Common myeloid progenitor, CD34-positive (primary cell): ENCODE results near the gene PAX3.
"Not testable (repeated sequence)": the region's sequence is repeated elsewhere in the genome, so short reads cannot be mapped to it uniquely, and the experiment has no call there.

Experiments used
- CTCF ChIA-PET: fragments of 350-600 bp; sonication (Branson Sonifier 250); formaldehyde crosslinking; loops from one replicate; lab custom pipeline; 2021; ENCODE audit warnings: antibody characterized with exemption; lab: Charles Lee
- POLR2A ChIA-PET: fragments of 350-600 bp; sonication (Branson Sonifier 250); formaldehyde crosslinking; loops from one replicate; lab custom pipeline; 2021; ENCODE audit warnings: antibody characterized with exemption; lab: Charles Lee
- DNase-seq, 3 donors: peaks; one replicate each; pipeline versions ENCODE4 v3.0.0 to v3.0.0-alpha.2; 2013
- H3K27ac ChIP-seq, 2 experiments: 1 replicate in 1 of 2; 2 replicates in 1 of 2; pipeline ENCODE4 v1.7.0; 2013; ENCODE audit warnings: inconsistent platforms in 2 of 2, low read length in 2 of 2, mild to moderate bottlenecking in 2 of 2, low read depth in 1 of 2, moderate library complexity in 1 of 2; ENCODE audit not compliant: severe bottlenecking in 2 of 2, insufficient read depth in 1 of 2, poor library complexity in 1 of 2
- H3K27me3 ChIP-seq, 5 experiments: replicated peaks in 2 of 5; 1 replicate in 3 of 5; 2 replicates in 2 of 5; pipeline versions ENCODE4 v1.6.1 to v1.7.0; 2013; ENCODE audit warnings: low read length in 4 of 5, mild to moderate bottlenecking in 2 of 5, moderate library complexity in 2 of 5, inconsistent platforms in 1 of 5; ENCODE audit not compliant: insufficient read depth in 5 of 5, control insufficient read depth in 4 of 5
- H3K36me3 ChIP-seq, 4 experiments: 1 replicate in 2 of 4; 2 replicates in 2 of 4; pipeline versions ENCODE4 v1.6.1 to v1.7.0; 2013; ENCODE audit warnings: low read length in 3 of 4, control low read depth in 1 of 4, mild to moderate bottlenecking in 1 of 4; ENCODE audit not compliant: control insufficient read depth in 4 of 4, insufficient read depth in 4 of 4
- H3K4me1 ChIP-seq, 4 experiments: 1 replicate in 3 of 4; 2 replicates in 1 of 4; pipeline versions ENCODE4 v1.6.1 to v1.7.1; 2013; ENCODE audit warnings: low read length in 3 of 4, mild to moderate bottlenecking in 3 of 4, control low read depth in 1 of 4, inconsistent platforms in 1 of 4, moderate library complexity in 1 of 4; ENCODE audit not compliant: control insufficient read depth in 4 of 4, insufficient read depth in 4 of 4; ENCODE audit errors: control extremely low read depth in 1 of 4
- H3K4me3 ChIP-seq, 7 experiments: 1 replicate in 4 of 7; 2 replicates in 3 of 7; pipeline versions ENCODE4 v1.5.1 to v1.7.0; 2013; ENCODE audit warnings: mild to moderate bottlenecking in 7 of 7, low read length in 6 of 7, moderate library complexity in 6 of 7, inconsistent platforms in 2 of 7, low read depth in 2 of 7, control low read depth in 1 of 7; ENCODE audit not compliant: insufficient read depth in 4 of 7, control insufficient read depth in 1 of 7; ENCODE audit errors: extremely low read depth in 1 of 7
- H3K9me3 ChIP-seq, 5 experiments: 1 replicate in 4 of 5; 2 replicates in 1 of 5; pipeline versions ENCODE4 v1.6.1 to v1.7.1; 2013; ENCODE audit warnings: low read length in 4 of 5, mild to moderate bottlenecking in 2 of 5, inconsistent platforms in 1 of 5, low read depth in 1 of 5, moderate library complexity in 1 of 5; ENCODE audit not compliant: control insufficient read depth in 4 of 5, insufficient read depth in 2 of 5; ENCODE audit errors: control extremely low read depth in 1 of 5
- WGBS: methylation state at CpG from one replicate; pipeline ENCODE4 v1.1.5; 2013; ENCODE audit not compliant: insufficient coverage; 5-methylcytosine and 5-hydroxymethylcytosine counted together

PAX3 gene

GRCh38 chr2:222169346-222169745 is 129.5 kb downstream of the PAX3 start:
- no peak for DNase-seq
- Histone ChIP-seq H3K36me3 (no peaks in the 10 kb centered on the region), H3K27ac (no peak overlapping the region), H3K4me1 (no peaks in the 10 kb centered on the region), H3K4me3 (no peak overlapping the region), H3K27me3 (no peaks in the 10 kb centered on the region), H3K9me3 (no peaks in the 10 kb centered on the region)
- POLR2A ChIA-PET, result no interaction called here
- CTCF ChIA-PET, result no interaction called here
- WGBS, result 40% methylated on average over 1 of the region's 4 CpGs

- 100% methylated on average over 2 of the region's 8 CpGs for WGBS
- H3K27me3 ChIP-seq, result no peaks in the 10 kb centered on the region
- DNase-seq, result no peak
- no peaks in the 10 kb centered on the region for H3K36me3 ChIP-seq
- POLR2A ChIA-PET, result no interaction called here
- no peaks in the 10 kb centered on the region for H3K4me1 ChIP-seq
- H3K4me3 ChIP-seq, result no peak overlapping the region
- no peaks in the 10 kb centered on the region for H3K9me3 ChIP-seq
- H3K27ac ChIP-seq, result no peak overlapping the region
- CTCF ChIA-PET, result no interaction called here
Measured at GRCh38 chr2:222167762-222168161, 131.0 kb downstream of the PAX3 start.

DNA sequence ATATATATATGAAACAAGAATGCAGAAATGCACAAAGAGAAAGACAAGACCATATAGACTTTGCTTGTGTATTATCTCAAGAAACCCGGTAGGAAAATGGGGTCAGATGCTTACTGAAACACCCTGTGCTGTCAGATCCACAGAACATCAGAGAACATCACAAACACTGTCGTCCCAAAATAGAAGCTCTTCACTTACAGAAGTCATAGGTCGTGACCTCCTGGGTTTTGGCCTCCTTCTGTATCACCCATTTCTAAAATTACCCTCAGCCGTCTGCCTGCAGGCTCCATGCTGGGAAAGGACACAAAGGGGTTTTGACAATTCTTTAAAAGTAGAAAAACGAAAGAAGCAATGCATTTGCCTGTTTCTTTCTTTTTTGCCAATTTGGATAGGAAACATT is 137.9 kb downstream of the PAX3 start:
- Histone ChIP-seq H3K27ac (no peak overlapping the region), H3K9me3 (peaks cover 0 to 1% (median 0%) of the 10 kb centered on the region in 5 experiments), H3K36me3 (no peaks in the 10 kb centered on the region), H3K4me3 (no peak overlapping the region), H3K4me1 (no peaks in the 10 kb centered on the region), H3K27me3 (no peaks in the 10 kb centered on the region)
- ChIA-PET POLR2A (no interaction called here), CTCF (no interaction called here)
- 70% methylated on average over 2 of the region's 5 CpGs for WGBS
- no peak for DNase-seq

DNA sequence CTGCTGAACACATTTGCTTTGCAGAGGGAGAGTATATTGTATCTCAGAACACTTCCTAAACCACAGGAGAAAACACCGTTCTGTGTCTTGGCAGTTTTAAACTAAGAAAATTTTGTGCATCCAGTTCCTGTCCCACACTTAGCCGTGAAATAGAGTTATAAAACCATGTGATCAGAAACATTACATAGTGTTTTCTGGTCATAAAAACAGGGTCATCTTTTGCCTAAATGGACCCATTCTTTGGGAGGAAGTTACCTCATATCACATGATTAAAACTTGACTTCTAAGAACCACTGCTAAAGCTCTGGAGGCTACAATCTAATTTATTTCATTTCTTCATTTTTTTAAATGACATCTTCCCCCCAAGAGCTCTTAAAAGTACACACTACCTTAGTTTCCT is 138.7 kb downstream of the PAX3 start:
- Histone ChIP-seq H3K4me3 (no peak overlapping the region), H3K27ac (no peak overlapping the region), H3K9me3 (peaks cover 0 to 1% (median 0%) of the 10 kb centered on the region in 5 experiments), H3K36me3 (no peaks in the 10 kb centered on the region), H3K4me1 (no peaks in the 10 kb centered on the region), H3K27me3 (no peaks in the 10 kb centered on the region)
- ChIA-PET CTCF (no interaction called here), POLR2A (no interaction called here)
- WGBS, result 82% methylated on average over 2 of the region's 2 CpGs
- DNase-seq, result no peak

DNA sequence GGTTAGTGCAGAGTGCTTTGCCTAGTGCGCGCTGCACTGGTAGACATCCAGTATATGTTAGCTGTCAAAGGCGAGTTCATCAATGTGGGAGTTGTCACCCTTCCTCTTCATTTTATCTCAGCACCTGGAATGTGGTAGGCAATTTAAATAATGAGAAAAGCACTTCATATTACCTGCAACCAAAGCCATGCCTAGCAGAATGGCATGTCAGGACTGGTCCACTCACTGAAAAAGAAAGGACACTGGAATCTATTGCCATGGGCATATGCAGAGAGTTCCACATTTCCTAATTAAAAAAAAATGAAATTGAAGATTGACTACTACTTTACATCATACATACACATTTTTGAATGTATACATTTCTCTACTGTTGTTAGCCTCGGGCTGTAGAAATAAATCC is 139.6 kb downstream of the PAX3 start:
- H3K4me3 ChIP-seq, result no peak overlapping the region
- peaks cover 0 to 1% (median 0%) of the 10 kb centered on the region in 5 experiments for H3K9me3 ChIP-seq
- H3K4me1 ChIP-seq, result no peaks in the 10 kb centered on the region
- H3K27ac ChIP-seq, result no peak overlapping the region
- ChIA-PET CTCF (interaction anchor here (0.6 kb wide), 1 partner anchor 123 kb away, joined by 4 read pairs; no protein-coding TSS in a partner anchor), POLR2A (no interaction called here)
- no peaks in the 10 kb centered on the region for H3K27me3 ChIP-seq
- WGBS, result 83% methylated on average over 4 of the region's 4 CpGs
- H3K36me3 ChIP-seq, result no peaks in the 10 kb centered on the region
- DNase-seq, result no peak

GRCh38 chr2:222155003-222155664 is 143.7 kb downstream of the PAX3 start:
- H3K4me1 ChIP-seq, POLR2A ChIA-PET, H3K4me3 ChIP-seq, H3K27me3 ChIP-seq, H3K36me3 ChIP-seq, DNase-seq, CTCF ChIA-PET, H3K9me3 ChIP-seq, H3K27ac ChIP-seq: not testable (repeated sequence)
- WGBS, result no CpG with 5 or more reads among the region's 27 CpGs
